Osteocyte (in vitro differentiated cells): ENCODE results near the gene OTX2. TPM values are rescaled to one million over a fixed set of nuclear protein-coding genes. Genes with fewer than 3 reads are reported as not detected.

Experiments used
- DNase-seq: peaks from one replicate; pipeline ENCODE4 v3.0.0; 2021; ENCODE audit warnings: mixed read lengths; ENCODE audit not compliant: unreplicated experiment; ENCODE audit errors: extremely low spot score
- H3K27ac Mint-ChIP-seq: one replicate; pipeline ENCODE4 v1.8.0; 2021; ENCODE audit warnings: mild to moderate bottlenecking, mixed read lengths; ENCODE audit not compliant: unreplicated experiment
- H3K27me3 Mint-ChIP-seq: one replicate; pipeline ENCODE4 v1.8.0; 2021; ENCODE audit warnings: mixed read lengths; ENCODE audit not compliant: unreplicated experiment
- H3K36me3 Mint-ChIP-seq: one replicate; pipeline ENCODE4 v1.8.0; 2021; ENCODE audit warnings: mixed read lengths; ENCODE audit not compliant: unreplicated experiment
- H3K4me1 Mint-ChIP-seq: one replicate; pipeline ENCODE4 v1.8.0; 2021; ENCODE audit warnings: mixed read lengths; ENCODE audit not compliant: unreplicated experiment
- H3K4me3 Mint-ChIP-seq: one replicate; pipeline ENCODE4 v1.8.0; 2021; ENCODE audit warnings: mild to moderate bottlenecking, moderate library complexity, mixed read lengths; ENCODE audit not compliant: unreplicated experiment
- H3K9me3 Mint-ChIP-seq: one replicate; pipeline ENCODE4 v1.8.0; 2021; ENCODE audit warnings: mixed read lengths; ENCODE audit not compliant: unreplicated experiment
- total RNA-seq: library from RNA; stranded (reverse); gene quantifications from 2 replicates; pipeline ENCODE4 v1.2.1, GENCODE V29; 2021
- TF ChIP-seq, protein P1 (sequence below): fragments of 200-600 bp; sonication (generic); IDR thresholded peaks from 2 replicates; pipeline ENCODE4 v1.5.0; 2021; ENCODE audit warnings: antibody characterized with exemption, mild to moderate bottlenecking, moderate library complexity

The OTX2 gene
- total RNA-seq, 1 donor from 2014 or later, result not detected

DNA sequence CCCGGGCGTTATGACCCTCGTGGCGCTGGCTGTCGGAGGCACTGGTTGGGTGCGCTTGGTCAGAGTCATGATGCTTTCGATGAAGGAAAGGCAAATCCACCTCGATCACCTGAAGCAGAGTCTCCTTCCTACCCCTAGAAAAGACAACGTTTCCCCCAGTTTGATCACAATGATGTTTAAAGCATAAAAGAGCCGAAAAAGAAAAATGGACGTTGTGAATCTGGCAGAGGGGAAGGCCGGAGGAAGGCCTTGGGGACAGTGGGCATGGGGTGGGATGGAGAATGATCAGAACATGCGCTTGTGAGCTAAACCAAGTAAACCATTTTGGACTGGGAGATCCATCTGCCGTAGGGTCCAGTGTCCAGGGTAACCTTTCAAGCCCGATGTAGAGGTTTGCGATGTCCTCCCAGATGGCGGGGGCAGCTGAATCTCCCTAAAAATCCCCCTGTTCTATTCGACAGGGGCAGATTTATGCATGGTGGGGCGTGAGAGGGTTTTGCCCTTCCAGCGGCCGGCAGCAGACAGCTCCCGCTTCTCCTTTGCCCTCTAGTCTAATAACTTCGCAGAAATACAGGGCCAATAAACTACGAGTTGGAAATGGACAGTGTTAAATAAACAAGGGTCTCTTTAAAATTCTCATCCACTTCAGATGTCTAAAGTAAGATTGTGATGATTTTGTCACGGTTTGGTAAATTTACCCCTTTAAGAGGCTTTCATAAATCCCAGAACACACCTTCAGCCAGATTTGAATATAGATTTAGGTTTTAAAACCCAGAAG is 2.3 kb upstream of the OTX2 start:
- TF ChIP-seq, protein P1, sequence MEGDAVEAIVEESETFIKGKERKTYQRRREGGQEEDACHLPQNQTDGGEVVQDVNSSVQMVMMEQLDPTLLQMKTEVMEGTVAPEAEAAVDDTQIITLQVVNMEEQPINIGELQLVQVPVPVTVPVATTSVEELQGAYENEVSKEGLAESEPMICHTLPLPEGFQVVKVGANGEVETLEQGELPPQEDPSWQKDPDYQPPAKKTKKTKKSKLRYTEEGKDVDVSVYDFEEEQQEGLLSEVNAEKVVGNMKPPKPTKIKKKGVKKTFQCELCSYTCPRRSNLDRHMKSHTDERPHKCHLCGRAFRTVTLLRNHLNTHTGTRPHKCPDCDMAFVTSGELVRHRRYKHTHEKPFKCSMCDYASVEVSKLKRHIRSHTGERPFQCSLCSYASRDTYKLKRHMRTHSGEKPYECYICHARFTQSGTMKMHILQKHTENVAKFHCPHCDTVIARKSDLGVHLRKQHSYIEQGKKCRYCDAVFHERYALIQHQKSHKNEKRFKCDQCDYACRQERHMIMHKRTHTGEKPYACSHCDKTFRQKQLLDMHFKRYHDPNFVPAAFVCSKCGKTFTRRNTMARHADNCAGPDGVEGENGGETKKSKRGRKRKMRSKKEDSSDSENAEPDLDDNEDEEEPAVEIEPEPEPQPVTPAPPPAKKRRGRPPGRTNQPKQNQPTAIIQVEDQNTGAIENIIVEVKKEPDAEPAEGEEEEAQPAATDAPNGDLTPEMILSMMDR, result no peak
- Mint-ChIP-seq H3K9me3 (no peaks in the 10 kb centered on the region), H3K4me3 (no peak overlapping the region), H3K27me3 (peaks cover 80% of the 10 kb centered on the region), H3K4me1 (peaks cover 24% of the 10 kb centered on the region), H3K36me3 (peaks cover 3% of the 10 kb centered on the region), H3K27ac (no peak overlapping the region)
- DNase-seq, result no peak

DNA sequence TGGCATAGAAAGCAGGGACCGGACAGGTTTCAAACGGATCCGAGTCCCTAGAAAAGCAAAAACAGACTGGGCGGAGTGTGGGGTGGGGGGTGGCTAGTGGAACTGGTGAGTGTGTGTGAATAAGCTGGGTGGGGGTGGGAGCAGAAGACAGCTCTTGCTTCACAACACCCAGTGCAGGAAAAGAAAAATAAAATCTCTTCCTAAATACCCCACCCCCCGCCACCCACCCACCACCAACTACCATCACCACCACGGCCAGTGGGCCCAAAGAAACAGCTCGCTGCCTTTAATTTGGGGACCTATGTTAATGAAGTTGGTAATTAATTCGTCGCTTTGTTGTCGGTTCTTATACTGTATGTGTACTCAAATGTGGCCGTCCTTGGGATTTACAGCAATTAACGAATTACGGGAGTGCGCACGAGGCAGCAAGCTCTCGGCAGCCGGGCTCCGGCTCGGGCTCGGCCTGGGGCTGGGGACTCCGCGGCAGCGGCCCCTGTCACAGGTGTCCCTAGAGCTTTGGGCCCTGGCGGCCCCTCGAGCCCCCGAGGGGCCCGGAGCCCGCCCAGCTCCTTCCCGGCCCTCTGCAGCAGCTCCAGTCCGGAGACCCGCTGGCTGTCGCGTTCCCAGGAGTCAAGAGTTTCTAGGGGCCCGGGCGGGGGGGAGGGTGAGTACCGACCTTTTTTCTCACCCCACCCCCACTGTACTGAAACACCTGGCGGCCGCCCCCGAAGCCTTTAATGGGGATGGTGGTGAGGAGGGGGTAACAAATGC is 1.5 kb upstream of the OTX2 start:
- TF ChIP-seq, protein P1, result no peak
- Mint-ChIP-seq H3K4me1 (peaks cover 27% of the 10 kb centered on the region), H3K4me3 (no peak overlapping the region), H3K27ac (no peak overlapping the region), H3K9me3 (no peaks in the 10 kb centered on the region), H3K36me3 (peaks cover 3% of the 10 kb centered on the region), H3K27me3 (peaks cover 81% of the 10 kb centered on the region)
- no peak for DNase-seq

DNA sequence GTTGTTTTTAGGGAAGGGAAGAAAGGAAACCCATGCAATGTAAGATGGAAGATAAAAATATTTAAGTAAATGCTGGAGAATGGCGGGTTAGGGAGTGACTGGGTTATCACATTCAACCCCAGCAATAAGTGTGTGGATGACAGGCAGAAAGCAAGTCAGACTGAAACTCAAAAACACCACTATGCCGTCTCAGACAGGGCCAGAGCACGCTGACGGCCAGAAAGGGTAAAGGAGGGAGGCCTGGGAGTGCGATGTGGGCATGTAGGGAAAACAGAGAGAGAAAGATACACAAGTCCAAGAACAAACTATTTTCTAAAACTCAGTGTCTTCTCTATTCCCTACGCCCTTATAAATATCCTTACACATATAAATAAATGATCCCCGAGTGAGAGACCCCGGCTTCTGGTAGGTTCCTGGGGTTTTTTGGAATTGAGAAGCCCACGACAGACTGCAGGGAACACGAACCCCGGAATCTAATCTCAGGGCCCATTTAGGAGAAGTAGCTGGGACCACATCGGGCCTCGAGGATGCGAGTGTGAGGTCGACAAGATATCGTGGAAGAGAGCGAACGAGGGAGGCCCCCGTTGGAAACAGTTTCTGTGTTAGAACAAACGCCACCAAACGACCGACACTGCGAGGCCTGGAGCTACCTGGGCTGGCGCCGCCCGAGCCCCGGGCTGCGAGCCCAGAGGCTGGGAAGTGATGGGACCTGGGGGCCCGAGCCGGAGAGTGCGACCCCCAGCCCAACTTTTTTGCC is 735 bp upstream of the OTX2 start:
- Mint-ChIP-seq H3K27me3 (peaks cover 83% of the 10 kb centered on the region), H3K4me3 (no peak overlapping the region), H3K9me3 (no peaks in the 10 kb centered on the region), H3K36me3 (peaks cover 3% of the 10 kb centered on the region), H3K4me1 (peaks cover 26% of the 10 kb centered on the region), H3K27ac (no peak overlapping the region)
- no peak for DNase-seq
- TF ChIP-seq, protein P1, result no peak

DNA sequence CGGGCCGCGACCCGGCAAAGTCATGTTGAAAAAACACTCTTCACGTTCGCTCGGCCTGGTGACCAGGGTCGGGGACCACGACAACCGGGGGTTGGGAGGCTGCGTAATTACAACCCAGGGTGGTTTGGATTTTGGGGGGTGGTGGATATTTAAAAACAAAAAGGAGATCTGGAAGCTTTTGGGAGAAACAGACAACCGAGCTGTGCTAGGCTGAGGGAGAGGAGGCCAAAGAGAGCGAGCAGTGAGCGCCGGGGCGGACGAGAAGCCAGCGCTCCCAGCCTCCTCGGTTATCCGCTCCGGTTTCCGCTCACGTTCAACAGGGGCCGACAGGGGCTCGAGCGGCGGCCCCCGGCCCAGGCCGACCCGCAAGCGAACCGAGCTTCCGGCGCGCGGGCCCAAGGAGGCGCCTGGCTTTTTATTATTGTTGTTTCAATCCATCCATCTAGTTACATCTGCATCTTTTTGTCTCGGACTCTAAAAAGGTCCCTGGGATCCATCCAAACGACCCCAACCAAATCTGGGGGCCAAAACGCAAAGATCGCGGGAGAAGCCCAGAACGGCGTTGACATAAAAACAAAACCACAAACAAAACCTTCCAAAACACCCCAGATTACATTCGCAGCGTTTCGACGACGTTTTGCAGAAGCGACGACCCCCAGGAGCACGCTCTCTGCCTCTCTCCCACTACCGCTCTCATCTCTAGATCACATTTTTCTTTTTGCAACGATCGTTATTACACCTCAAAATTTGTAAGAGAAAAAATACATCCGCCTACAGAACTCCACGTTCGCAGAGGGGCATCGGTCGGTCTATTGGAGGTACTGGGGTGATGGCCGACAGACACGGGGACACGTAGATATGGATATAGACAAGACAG is 771 bp downstream of the OTX2 start:
- Mint-ChIP-seq H3K36me3 (peaks cover 3% of the 10 kb centered on the region), H3K4me3 (peak overlapping the region; percentile 36), H3K27ac (no peak overlapping the region), H3K9me3 (no peaks in the 10 kb centered on the region), H3K27me3 (peaks cover 82% of the 10 kb centered on the region), H3K4me1 (peaks cover 26% of the 10 kb centered on the region)
- DNase-seq, result no peak
- TF ChIP-seq, protein P1, result no peak
